Vagina (tissue), 2 donors: Measurements from ENCODE around the gene TRAPPC5.

Source experiments
- POLR2A ChIP-seq, 2 donors: fragments of 450-650 bp; IDR thresholded peaks; one replicate each; pipeline ENCODE4 v1.6.1; 2017; ENCODE audit warnings: antibody characterized with exemption in 2 of 2, mild to moderate bottlenecking in 2 of 2, moderate library complexity in 2 of 2
- TF ChIP-seq, protein P1 (sequence below), 3 experiments: fragments of 450-650 bp in 2 of 3; fragments of 200-600 bp in 1 of 3; sonication (generic) in 1 of 3; IDR thresholded peaks; one replicate each; pipeline ENCODE4 v1.5.1; 2017 to 2019; ENCODE audit warnings: antibody characterized with exemption in 3 of 3, mild to moderate bottlenecking in 2 of 3, moderate library complexity in 2 of 3

DNA sequence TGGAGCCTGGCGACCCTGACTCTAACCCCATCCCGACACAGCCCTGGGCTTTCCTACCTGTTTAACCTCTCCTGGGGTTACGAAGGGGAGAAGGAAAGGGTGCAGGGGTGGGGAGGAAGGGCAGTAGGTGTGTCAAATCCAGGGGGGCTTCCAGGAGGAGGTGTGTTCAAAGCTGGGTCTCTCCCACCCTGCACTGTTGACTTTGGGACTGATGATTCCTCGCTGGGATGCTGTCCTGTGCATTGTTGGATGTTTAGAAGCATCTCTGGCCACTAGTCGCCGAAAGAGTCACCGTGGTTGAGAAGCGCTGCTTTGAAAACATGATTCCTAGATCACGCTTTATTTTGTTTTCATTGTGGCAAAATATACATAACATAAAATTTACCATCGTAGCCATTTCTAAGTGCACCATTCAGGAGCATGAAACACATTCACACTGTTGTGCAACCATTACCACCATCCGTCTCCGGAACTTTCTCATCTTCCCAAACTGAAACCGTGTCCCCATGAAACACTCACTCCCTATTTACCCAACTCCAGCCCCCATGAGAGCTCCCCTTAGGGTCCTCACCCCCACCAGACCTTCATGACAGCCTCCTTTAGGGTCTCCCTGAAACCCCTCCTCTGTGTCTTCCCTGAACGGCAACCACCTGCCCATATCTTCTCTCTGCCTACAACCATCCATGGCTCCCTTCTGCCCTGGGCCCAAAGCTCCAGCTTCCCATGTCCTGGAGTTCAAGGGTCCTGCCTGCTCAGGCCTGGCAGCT is 25.7 kb downstream of the TRAPPC5 start:
- TF ChIP-seq, protein P1, sequence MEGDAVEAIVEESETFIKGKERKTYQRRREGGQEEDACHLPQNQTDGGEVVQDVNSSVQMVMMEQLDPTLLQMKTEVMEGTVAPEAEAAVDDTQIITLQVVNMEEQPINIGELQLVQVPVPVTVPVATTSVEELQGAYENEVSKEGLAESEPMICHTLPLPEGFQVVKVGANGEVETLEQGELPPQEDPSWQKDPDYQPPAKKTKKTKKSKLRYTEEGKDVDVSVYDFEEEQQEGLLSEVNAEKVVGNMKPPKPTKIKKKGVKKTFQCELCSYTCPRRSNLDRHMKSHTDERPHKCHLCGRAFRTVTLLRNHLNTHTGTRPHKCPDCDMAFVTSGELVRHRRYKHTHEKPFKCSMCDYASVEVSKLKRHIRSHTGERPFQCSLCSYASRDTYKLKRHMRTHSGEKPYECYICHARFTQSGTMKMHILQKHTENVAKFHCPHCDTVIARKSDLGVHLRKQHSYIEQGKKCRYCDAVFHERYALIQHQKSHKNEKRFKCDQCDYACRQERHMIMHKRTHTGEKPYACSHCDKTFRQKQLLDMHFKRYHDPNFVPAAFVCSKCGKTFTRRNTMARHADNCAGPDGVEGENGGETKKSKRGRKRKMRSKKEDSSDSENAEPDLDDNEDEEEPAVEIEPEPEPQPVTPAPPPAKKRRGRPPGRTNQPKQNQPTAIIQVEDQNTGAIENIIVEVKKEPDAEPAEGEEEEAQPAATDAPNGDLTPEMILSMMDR (IDR thresholded peaks at IDR 0.05) = no peak
- TF ChIP-seq POLR2A (IDR thresholded peaks at IDR 0.05) = no peak
